ENCODE data around the gene RSPH10B.
"Not testable (repeated sequence)": the region's sequence is repeated elsewhere in the genome, so short reads cannot be mapped to it uniquely, and the experiment has no call there.

The RSPH10B gene

GRCh38 chr7:5970347-5970911 is at the start of gene RSPH10B:
Gene RSPH10B, minus strand, starts transcription at chr7:5970689. Its CDS starts 3,573 bp downstream, at chr7:5967116.
- not testable (repeated sequence) for DNase-seq (ENCODE audit: low read depth in 3 of 3)

GRCh38 chr7:6016653-6016966 is 46.1 kb upstream of the RSPH10B start:
- no peak for DNase-seq (ENCODE audit: low read depth in 3 of 3)

GRCh38 chr7:6015917-6016652 is 45.6 kb upstream of the RSPH10B start:
- DNase-seq (ENCODE audit: low read depth in 3 of 3): peak in 1 of 3 donors; percentile 8

GRCh38 chr7:6012355-6013104 is 42.0 kb upstream of the RSPH10B start:
- no peak for DNase-seq (ENCODE audit: low read depth in 3 of 3)

- no peak for DNase-seq (ENCODE audit: low read depth in 3 of 3)
Measured at GRCh38 chr7:6011541-6011940, 41.1 kb upstream of the RSPH10B start.

- DNase-seq (ENCODE audit: low read depth in 3 of 3): not testable (repeated sequence)
Measured at GRCh38 chr7:6010370-6010769, 39.9 kb upstream of the RSPH10B start.

- DNase-seq (ENCODE audit: low read depth in 3 of 3): peak; percentile 95 to 96 (median 96)
Measured at GRCh38 chr7:6008668-6009611, 38.5 kb upstream of the RSPH10B start, which contains the start of the genes AIMP2 and PMS2. Gene AIMP2, plus strand, starts transcription at chr7:6009272. Its CDS starts 92 bp downstream, at chr7:6009364. Gene PMS2, minus strand, starts transcription at chr7:6009049. Its CDS starts 30 bp downstream, at chr7:6009019.

- DNase-seq (ENCODE audit: low read depth in 3 of 3): not testable (repeated sequence)
Measured at GRCh38 chr7:6007835-6008590, 37.5 kb upstream of the RSPH10B start.

- DNase-seq (ENCODE audit: low read depth in 3 of 3): no peak
Measured at GRCh38 chr7:6007386-6007785, 36.9 kb upstream of the RSPH10B start.

- no peak for DNase-seq (ENCODE audit: low read depth in 3 of 3)
Measured at GRCh38 chr7:5997210-5997808, 26.8 kb upstream of the RSPH10B start.

GRCh38 chr7:5987061-5987460 is 16.6 kb upstream of the RSPH10B start:
- DNase-seq (ENCODE audit: low read depth in 3 of 3): not testable (repeated sequence)

- DNase-seq (ENCODE audit: low read depth in 3 of 3): not testable (repeated sequence)
Measured at GRCh38 chr7:5979680-5980314, 9.3 kb upstream of the RSPH10B start.

GRCh38 chr7:5973580-5973979 is 3.1 kb upstream of the RSPH10B start:
- not testable (repeated sequence) for DNase-seq (ENCODE audit: low read depth in 3 of 3)

GRCh38 chr7:5963810-5964209 is 6.7 kb downstream of the RSPH10B start:
- not testable (repeated sequence) for DNase-seq (ENCODE audit: low read depth in 3 of 3)

- DNase-seq (ENCODE audit: low read depth in 3 of 3): not testable (repeated sequence)
Measured at GRCh38 chr7:5963205-5963604, 7.3 kb downstream of the RSPH10B start.

GRCh38 chr7:5934945-5935450 is 35.5 kb downstream of the RSPH10B start:
- not testable (repeated sequence) for DNase-seq (ENCODE audit: low read depth in 3 of 3)

GRCh38 chr7:5931905-5932644 is 38.4 kb downstream of the RSPH10B start:
- DNase-seq (ENCODE audit: low read depth in 3 of 3): not testable (repeated sequence)

- DNase-seq (ENCODE audit: low read depth in 3 of 3): not testable (repeated sequence)
Measured at GRCh38 chr7:5931250-5931649, 39.2 kb downstream of the RSPH10B start.

- DNase-seq (ENCODE audit: low read depth in 3 of 3): not testable (repeated sequence)
Measured at GRCh38 chr7:5930290-5930689, 40.2 kb downstream of the RSPH10B start.

Measured in stimulated activated CD4-positive, alpha-beta T cell treated with anti-CD3 and anti-CD28 coated beads, TNF-alpha, amount 100 ng/mL, for 48 hours (primary cell).